HG03064 (cell line): ENCODE measurements around the gene PARM1.

Source experiments
- ATAC-seq: cut with Tn5 transposase; IDR thresholded peaks from one replicate; pipeline ENCODE4 v1.9.1; 2021; ENCODE audit warnings: low read depth; ENCODE audit not compliant: unreplicated experiment

Gene PARM1

DNA sequence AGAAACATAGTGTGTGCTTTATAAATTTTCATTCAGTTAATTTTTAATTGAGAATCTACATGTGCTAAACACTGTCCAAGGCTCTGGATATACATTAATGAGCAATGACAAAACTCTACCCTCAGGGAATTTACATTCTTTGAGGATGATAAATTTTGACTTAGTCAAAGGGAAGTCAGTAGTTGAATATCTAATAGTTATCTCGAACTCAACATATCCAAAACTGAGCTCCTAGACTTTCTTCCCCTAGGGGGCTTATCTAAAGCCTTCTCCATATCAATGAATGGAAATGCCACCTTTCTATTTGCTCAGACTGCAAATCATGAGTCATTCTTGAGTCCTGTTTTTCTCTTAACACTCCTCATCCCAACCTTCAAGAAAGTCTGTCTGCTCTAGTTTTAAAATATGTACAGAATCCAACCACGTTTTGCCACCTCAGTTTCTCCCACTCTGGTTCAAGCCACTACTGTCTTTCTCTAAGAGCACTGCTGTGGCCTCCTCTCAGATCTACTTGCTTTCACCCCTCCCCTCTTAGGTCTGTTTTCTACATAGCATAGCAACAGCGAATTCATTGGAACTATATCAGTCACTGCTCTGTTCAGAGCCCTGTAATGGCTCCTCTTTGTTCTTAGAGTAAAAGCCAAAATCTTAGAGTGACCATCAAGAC lies 9.5 kb downstream of the PARM1 start:
- no peak for ATAC-seq

DNA sequence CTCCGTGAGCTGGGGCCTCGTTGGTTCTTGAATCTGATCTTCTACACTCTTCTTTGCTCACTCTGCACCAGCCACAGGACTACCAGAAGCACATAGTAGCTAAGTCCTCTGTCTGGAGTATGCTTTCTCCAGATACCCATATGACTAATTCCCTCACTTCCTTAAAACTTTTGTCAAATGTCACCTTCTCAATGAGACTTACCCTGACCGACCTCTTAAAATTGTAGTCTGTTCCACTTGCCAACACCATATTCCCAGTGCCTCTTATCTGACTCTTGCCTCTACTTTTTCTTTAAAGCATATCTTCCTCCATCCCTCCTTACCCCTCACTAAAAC lies 10.0 kb downstream of the PARM1 start:
- ATAC-seq = no peak

GRCh38 chr4:74944354-74944793 lies 11.5 kb downstream of the PARM1 start:
- peak; percentile 70 for ATAC-seq

DNA sequence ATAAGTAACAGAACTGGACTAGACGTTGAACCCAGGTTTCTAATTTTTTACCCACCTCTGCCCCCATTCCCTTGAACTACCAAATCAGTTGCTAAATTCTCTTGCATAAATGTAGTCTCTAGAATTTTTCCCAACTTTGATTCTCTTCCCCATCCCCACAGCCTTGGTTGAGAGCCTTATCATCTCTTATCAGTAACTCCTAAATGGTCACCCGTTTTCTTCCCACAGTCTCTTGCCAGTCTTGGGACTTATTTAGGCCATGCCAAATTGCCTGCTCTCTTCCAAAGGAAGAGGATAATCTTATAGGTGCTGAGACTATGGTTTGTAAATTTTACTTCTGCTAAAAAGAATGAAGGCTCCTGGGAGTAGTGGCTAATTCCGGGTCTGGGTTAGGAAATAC lies 13.3 kb downstream of the PARM1 start:
- ATAC-seq = no peak

DNA sequence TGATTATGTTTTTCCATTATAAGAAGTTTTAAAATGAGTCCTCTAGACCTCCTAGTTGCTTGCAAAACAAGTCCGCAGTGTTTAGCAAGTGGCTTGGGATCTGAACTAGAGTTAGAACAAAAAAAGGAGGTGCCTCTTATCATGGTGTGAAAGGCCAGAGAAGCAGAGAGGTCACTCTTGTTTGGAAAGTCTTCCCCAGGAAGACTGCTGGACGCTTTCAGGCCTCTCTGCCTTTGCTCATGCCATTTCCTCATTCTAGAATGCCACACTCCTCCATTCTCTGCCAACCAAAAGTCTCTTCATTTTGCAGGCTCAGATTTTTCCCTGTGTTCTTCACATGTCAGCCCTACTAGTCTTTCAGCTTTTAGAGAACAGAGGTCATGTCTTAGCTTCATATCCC lies 14.9 kb downstream of the PARM1 start:
- ATAC-seq = no peak

GRCh38 chr4:74948236-74948635 lies 15.3 kb downstream of the PARM1 start:
- ATAC-seq = no peak

DNA sequence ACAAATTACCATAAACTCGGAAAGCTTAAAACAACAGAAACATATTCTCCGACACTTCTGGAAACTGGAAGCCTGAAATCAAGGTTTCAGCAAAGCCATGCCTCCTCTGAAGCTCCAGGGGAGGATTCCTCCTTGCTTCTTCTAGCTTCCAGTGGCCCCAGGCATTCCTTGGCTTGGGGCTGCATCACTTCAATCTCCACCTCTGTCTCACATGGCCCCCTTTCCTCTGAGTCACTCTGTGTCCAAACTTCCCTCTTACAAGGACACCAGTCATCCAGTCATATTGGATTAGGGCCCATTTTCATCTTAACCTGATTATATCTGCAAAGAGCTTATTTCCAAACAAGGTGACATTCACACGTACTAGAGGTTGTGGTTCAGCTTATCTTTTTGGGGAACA lies 17.3 kb downstream of the PARM1 start:
- no peak for ATAC-seq

- ATAC-seq = no peak
These were observed 18.0 kb downstream of the PARM1 start for GRCh38 chr4:74950882-74951281.

DNA sequence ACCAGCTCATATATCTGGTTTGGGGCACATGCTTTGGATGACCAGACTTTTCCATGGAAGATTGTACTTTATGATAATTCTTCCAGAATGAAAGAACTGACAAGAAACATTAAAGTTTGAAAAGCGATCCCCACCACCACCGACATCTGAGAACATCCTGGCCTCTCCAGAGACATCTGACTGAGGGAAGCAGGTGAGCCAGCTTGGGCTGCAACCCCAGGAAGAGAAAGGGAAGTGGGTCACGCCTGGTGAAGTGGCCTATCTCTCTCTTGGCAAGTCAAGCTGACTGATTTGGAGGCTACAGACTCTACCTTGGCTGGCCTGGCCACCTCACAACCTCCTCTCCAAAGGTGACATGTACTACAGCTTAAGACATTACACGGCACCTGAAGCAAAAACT lies 20.7 kb downstream of the PARM1 start:
- ATAC-seq = no peak

DNA sequence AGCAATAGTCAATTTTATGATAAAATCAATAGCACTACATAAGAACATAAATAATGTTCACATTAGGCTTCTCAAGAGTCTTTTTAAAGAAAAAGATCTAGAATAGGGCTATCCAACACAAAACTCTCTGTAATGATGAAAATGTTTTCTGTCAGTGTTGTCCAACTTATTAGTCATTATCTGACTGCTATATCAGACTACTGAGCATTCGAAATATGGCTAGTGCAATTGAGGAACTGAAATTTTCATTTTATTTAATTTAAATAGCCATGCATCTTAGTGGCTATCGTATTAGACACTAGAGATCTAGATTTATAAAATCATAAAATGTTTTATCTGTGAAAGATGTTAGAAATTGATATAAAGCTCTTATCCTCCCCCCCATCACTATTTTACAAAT lies 26.0 kb downstream of the PARM1 start:
- no peak for ATAC-seq

DNA sequence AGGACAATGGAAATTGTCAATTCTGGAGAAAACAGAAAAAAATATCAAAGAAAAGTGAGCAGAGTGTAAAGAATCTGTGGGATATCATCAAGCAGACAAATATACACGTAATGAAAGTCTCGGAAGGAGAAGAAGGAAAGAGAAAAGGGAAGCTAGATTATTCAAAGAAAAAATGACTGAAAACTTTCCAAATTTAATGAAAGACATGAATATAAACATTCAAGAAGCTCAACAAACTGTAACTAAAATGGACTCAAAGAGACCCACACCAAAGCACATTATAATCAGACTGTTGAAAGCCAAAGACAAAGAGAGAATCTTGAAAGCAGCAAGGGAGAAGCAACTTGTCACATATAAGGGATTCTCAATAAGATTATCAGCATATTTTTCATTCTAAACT lies 28.3 kb downstream of the PARM1 start:
- ATAC-seq = no peak

DNA sequence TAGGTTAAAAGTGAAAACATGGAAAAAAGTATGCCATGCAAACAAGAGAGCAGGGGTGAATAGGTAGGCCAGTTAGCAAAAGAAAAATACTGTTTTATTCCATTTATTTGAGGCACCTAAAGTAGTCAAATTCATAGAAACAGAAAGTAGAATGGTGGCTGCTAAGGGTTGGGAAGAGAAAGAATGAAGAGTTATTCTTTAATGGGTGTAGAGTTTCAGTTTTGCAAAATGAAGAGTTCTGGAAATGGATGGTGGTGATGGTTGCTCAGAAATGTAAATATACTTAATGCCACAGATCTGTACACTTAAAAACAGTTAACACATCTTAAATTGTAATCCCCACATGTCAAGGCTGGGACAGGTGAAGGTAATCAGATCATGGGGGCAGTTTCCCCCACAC lies 29.7 kb downstream of the PARM1 start:
- no peak for ATAC-seq

DNA sequence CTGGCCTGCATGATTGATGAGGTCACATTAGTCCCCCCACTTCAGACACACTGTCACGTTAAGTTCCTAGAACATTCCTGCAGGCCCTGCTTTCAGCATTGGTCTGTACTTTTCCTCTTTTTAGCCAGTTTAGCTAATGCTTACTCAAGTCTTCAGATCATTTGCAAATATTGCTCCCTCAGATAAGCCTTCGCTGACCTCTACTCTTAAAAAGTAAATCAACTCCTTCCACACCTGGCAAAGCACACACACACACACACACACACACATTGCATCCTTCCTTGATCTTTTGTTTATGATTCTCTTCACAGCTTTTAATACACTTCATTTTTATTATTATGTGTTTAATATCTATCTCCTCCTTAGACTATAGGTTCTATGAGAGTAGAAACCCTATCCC lies 31.4 kb downstream of the PARM1 start:
- ATAC-seq = no peak

DNA sequence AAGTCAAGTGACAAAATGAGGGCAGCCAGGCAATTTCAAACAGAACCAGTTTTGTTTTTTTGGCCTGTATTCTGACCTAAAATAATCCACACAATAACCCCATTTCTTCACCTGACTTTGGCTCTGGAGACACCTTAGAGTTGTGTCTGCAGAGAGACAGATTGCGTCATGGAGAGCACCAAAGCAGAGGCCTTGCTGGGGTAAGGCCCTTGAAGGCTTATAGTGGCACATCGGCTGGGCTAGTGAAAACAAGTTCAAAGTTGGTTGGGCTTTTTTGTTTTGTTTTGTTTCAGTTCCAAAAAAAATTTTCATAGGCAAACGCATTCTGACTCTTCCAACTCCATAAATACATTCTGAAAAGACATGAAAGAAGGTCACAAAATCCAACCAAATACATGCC lies 34.4 kb downstream of the PARM1 start:
- ATAC-seq = no peak

DNA sequence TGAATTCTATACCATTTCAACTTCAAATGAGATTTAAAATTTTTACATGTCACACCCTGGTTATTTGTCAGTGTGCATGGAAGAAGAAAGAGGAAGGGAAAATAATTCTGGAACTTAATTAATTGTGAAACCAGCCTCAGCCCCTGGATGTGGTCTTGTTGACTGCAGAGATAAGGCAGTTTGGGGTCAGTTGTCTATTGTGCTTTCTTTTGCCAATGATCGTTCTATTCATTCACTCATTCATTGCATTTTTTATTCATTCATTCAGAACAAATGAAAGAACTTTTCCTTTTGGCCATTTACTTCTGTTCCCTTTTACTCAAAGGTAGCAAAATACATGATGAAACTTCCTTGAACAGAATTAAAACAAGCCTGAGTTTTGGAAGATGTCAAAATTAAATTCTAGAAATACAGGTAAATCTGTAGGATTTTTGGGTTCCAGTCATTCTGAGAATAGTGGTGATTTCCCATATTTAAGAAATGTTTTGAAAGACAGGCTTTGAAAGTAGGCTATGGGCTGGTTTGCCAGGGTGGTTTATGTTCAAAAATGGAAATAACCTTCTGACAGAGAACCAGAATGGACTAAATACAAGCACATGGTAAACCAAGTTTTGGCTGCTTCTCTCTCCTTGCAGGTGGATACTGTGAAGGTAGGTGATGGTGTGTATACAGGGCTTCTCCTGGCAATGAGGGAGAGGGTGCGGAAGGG lies 35.7 kb downstream of the PARM1 start:
- no peak for ATAC-seq

DNA sequence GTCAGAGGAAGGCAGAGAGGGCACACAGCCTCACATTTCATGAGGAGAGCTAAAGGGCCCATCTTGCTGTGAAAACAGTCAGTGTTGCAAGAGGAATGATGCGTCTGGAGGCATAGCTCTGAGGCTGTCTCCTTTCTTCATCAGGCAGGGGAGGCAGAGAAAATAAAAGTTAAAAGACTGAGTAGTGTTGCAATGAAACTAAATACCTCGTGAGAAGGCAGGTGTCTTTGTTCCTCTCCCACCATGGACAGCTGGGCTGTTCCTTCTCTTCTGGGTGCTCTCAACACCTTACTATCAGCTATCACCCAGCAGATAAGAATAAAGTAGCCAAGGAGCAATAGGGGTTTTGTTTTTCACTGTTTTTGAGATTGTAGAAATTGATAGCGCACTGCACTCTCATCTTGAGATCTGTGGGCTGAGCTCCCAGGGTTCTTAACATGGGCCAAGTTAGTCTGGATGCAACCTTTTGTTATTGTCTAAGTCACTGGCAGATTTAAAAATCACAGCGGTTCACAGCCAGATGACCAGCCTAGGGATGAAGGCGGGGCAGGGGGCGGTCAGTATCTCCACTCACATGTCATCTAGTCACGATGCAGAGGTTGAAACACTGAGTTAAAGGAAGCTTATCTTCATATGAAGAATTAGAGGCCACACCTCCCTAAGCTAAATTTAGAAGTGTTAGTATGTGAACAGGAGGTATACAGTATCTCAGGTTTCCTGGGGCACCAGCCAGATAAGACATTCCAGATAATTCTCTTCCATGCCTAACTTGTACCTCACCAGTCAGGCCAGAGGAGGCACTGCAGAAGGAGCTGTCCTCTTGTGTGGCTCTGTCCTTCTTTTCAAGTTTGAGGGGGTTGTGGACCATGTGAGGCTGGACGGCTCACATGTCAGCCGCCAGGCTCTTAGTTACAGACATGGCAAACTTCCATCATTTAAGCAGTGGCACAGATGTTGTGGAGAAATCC lies 36.9 kb downstream of the PARM1 start:
- ATAC-seq = no peak

DNA sequence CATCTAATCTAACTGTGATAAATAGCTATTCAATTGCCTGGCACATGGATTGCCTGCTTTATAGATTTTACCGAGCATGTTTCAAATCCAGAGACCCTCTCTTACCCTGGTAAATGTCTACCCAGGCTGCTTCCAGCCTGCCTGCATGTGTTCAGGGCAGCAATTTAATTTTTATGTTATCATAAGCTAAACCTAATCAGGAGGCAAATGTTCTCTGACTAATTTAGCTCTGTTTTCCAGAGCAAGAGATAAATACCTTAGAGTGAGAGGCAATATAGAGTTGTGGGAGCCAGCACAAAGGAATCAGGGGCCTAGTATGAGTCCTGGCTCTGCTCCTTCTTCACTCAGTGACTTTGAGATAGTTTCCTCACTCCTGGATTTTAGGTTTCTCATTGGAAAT lies 37.7 kb downstream of the PARM1 start:
- ATAC-seq = no peak

DNA sequence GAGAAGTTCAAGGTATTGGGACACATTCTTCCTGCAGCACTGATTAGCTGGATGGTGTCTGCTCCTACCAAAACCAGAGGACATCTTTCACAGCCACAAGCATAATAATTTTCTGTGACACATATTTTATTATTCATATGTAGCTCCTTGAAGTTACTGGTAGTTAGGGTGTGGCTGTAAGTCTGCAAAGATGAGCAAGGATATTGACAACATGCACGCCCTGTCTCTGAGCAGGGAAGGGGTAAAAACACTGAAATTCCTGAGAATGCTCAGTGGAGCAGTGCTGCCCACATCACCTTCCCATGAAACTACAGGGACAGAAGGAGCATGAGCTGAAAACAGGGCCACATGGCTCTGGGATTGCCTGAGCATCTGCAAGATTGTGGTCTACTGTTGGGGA lies 38.9 kb downstream of the PARM1 start:
- no peak for ATAC-seq

GRCh38 chr4:74975082-74975481 lies 42.2 kb downstream of the PARM1 start:
- ATAC-seq = no peak

GRCh38 chr4:74975848-74976824 lies 43.2 kb downstream of the PARM1 start:
- ATAC-seq = no peak
